ENCODE results near the gene KYAT1.

DNA sequence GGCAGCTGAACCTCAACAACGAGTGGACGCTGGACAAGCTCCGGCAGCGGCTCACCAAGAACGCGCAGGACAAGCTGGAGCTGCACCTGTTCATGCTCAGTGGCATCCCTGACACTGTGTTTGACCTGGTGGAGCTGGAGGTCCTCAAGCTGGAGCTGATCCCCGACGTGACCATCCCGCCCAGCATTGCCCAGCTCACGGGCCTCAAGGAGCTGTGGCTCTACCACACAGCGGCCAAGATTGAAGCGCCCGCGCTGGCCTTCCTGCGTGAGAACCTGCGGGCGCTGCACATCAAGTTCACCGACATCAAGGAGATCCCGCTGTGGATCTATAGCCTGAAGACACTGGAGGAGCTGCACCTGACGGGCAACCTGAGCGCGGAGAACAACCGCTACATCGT, 26.6 kb upstream of the KYAT1 start:
- TF ChIP-seq, protein P1, sequence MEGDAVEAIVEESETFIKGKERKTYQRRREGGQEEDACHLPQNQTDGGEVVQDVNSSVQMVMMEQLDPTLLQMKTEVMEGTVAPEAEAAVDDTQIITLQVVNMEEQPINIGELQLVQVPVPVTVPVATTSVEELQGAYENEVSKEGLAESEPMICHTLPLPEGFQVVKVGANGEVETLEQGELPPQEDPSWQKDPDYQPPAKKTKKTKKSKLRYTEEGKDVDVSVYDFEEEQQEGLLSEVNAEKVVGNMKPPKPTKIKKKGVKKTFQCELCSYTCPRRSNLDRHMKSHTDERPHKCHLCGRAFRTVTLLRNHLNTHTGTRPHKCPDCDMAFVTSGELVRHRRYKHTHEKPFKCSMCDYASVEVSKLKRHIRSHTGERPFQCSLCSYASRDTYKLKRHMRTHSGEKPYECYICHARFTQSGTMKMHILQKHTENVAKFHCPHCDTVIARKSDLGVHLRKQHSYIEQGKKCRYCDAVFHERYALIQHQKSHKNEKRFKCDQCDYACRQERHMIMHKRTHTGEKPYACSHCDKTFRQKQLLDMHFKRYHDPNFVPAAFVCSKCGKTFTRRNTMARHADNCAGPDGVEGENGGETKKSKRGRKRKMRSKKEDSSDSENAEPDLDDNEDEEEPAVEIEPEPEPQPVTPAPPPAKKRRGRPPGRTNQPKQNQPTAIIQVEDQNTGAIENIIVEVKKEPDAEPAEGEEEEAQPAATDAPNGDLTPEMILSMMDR (CRISPR knock-in tag; IDR thresholded peaks at IDR 0.05): no peak
- TF ChIP-seq, protein P2, sequence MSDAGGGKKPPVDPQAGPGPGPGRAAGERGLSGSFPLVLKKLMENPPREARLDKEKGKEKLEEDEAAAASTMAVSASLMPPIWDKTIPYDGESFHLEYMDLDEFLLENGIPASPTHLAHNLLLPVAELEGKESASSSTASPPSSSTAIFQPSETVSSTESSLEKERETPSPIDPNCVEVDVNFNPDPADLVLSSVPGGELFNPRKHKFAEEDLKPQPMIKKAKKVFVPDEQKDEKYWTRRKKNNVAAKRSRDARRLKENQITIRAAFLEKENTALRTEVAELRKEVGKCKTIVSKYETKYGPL (CRISPR knock-in tag; IDR thresholded peaks at IDR 0.05): no peak
- no peak for TF ChIP-seq RAD21 (CRISPR knock-in tag; IDR thresholded peaks at IDR 0.05)
- TF ChIP-seq NFATC3 (CRISPR knock-in tag; IDR thresholded peaks at IDR 0.05): no peak
- TF ChIP-seq ATF2 (CRISPR knock-in tag; IDR thresholded peaks at IDR 0.05): no peak
